HEK293 (cell line): Measurements from ENCODE around the gene SHMT2.

Experiments used
- CTCF ChIA-PET: fragments of 350-600 bp; formaldehyde crosslinking; extraction: SDS; loops from one replicate; lab custom pipeline; 2021; ENCODE audit warnings: antibody characterized with exemption; lab: Yijun Ruan, JAX
- POLR2A ChIA-PET: fragments of 300-600 bp; formaldehyde crosslinking; extraction: SDS; loops from one replicate; lab custom pipeline; 2020; ENCODE audit warnings: antibody characterized with exemption, inconsistent platforms; lab: Yijun Ruan, JAX
- H3K27ac ChIP-seq: fragments of 200-500 bp; sonication (Bioruptor generic); 2 replicates; pipeline ENCODE4 v1.5.1; 2014; ENCODE audit warnings: low read depth, low read length, control low read depth, inconsistent platforms; ENCODE audit errors: extremely low read depth
- H3K36me3 ChIP-seq, 2 experiments: fragments of 200-500 bp in 1 of 2; sonication (Bioruptor generic) in 1 of 2; 1 replicate in 1 of 2; 2 replicates in 1 of 2; pipeline ENCODE4 v1.5.1; 2014 to 2017; ENCODE audit warnings: inconsistent platforms in 2 of 2, low read length in 2 of 2; ENCODE audit not compliant: control insufficient read depth in 2 of 2, insufficient read depth in 1 of 2
- H3K4me1 ChIP-seq: fragments of 200-500 bp; sonication (Bioruptor generic); 2 replicates; pipeline ENCODE4 v1.5.1; 2014; ENCODE audit warnings: mild to moderate bottlenecking, low read length, inconsistent platforms; ENCODE audit not compliant: control insufficient read depth, insufficient read depth
- H3K4me3 ChIP-seq: 2 replicates; pipeline ENCODE4 v1.5.1; 2011; ENCODE audit warnings: low read depth, mild to moderate bottlenecking, control low read depth, low read length, moderate library complexity
- H3K9me3 ChIP-seq: fragments of 200-500 bp; sonication (Bioruptor generic); 2 replicates; pipeline ENCODE4 v1.5.1; 2014; ENCODE audit warnings: low read depth, low read length, inconsistent platforms; ENCODE audit not compliant: control insufficient read depth, insufficient read depth
- BCL11B ChIP-seq: fragments of 450-650 bp; formaldehyde crosslinking; IDR thresholded peaks from 2 replicates; pipeline ENCODE4 v1.5.1; 2016; ENCODE audit warnings: low read depth, missing biosample characterization, missing genetic modification characterization
- BCL6B ChIP-seq: fragments of 450-650 bp; formaldehyde crosslinking; IDR thresholded peaks from 2 replicates; pipeline ENCODE4 v1.5.1; 2017; ENCODE audit warnings: missing biosample characterization, missing genetic modification characterization
- GFI1B ChIP-seq: fragments of 450-650 bp; formaldehyde crosslinking; IDR thresholded peaks from 2 replicates; pipeline ENCODE4 v1.5.1; 2016; ENCODE audit warnings: missing biosample characterization, missing genetic modification characterization
- GLIS2 ChIP-seq: fragments of 450-650 bp; formaldehyde crosslinking; IDR thresholded peaks from 2 replicates; pipeline ENCODE4 v1.5.1; 2016; ENCODE audit warnings: missing biosample characterization, missing genetic modification characterization
- HOXC10 ChIP-seq: sonication (generic); formaldehyde crosslinking; IDR thresholded peaks from 2 replicates; pipeline ENCODE4 v1.8.1; 2023; ENCODE audit warnings: mild to moderate bottlenecking, missing genetic modification reagents
- HOXD13 ChIP-seq: sonication (generic); formaldehyde crosslinking; IDR thresholded peaks from 2 replicates; pipeline ENCODE4 v1.8.0; 2022; ENCODE audit warnings: missing genetic modification reagents, borderline replicate concordance
- KLF7 ChIP-seq: fragments of 450-650 bp; formaldehyde crosslinking; IDR thresholded peaks from 2 replicates; pipeline ENCODE4 v1.5.1; 2016; ENCODE audit warnings: missing biosample characterization, missing genetic modification characterization, borderline replicate concordance
- KLF8 ChIP-seq: fragments of 450-650 bp; formaldehyde crosslinking; IDR thresholded peaks from 2 replicates; pipeline ENCODE4 v1.5.1; 2016; ENCODE audit warnings: missing biosample characterization, missing genetic modification characterization
- KLF9 ChIP-seq: fragments of 450-650 bp; formaldehyde crosslinking; IDR thresholded peaks from 2 replicates; pipeline ENCODE4 v1.5.1; 2016; ENCODE audit warnings: missing biosample characterization, missing genetic modification characterization, low read depth
- PATZ1 ChIP-seq: fragments of 450-650 bp; formaldehyde crosslinking; IDR thresholded peaks from 2 replicates; pipeline ENCODE4 v1.5.1; 2016; ENCODE audit warnings: missing biosample characterization, missing genetic modification characterization
- RBAK ChIP-seq: fragments of 450-650 bp; formaldehyde crosslinking; IDR thresholded peaks from 2 replicates; pipeline ENCODE4 v1.5.1; 2016; ENCODE audit warnings: missing biosample characterization, missing genetic modification characterization
- ZBTB20 ChIP-seq: fragments of 450-650 bp; formaldehyde crosslinking; IDR thresholded peaks from 2 replicates; pipeline ENCODE4 v1.5.1; 2016; ENCODE audit warnings: missing biosample characterization, missing genetic modification characterization
- ZNF121 ChIP-seq: fragments of 450-650 bp; formaldehyde crosslinking; IDR thresholded peaks from 2 replicates; pipeline ENCODE4 v1.5.1; 2016; ENCODE audit warnings: missing biosample characterization, missing genetic modification characterization
- ZNF157 ChIP-seq: fragments of 450-650 bp; formaldehyde crosslinking; IDR thresholded peaks from 2 replicates; pipeline ENCODE4 v1.5.1; 2016; ENCODE audit warnings: missing biosample characterization, missing genetic modification characterization
- ZNF175 ChIP-seq: fragments of 450-650 bp; formaldehyde crosslinking; IDR thresholded peaks from 2 replicates; pipeline ENCODE4 v1.5.1; 2016; ENCODE audit warnings: missing biosample characterization, missing genetic modification characterization
- ZNF211 ChIP-seq: fragments of 450-650 bp; formaldehyde crosslinking; IDR thresholded peaks from 2 replicates; pipeline ENCODE4 v1.5.1; 2016; ENCODE audit warnings: low read depth, missing biosample characterization, missing genetic modification characterization
- ZNF24 ChIP-seq: fragments of 450-650 bp; formaldehyde crosslinking; IDR thresholded peaks from 2 replicates; pipeline ENCODE4 v1.5.1; 2016; ENCODE audit warnings: missing biosample characterization, missing genetic modification characterization
- ZNF335 ChIP-seq: fragments of 450-650 bp; formaldehyde crosslinking; conservative IDR thresholded peaks from 2 replicates; pipeline ENCODE4 v1.5.1; 2016; ENCODE audit warnings: missing biosample characterization, missing genetic modification characterization
- ZNF366 ChIP-seq: fragments of 450-650 bp; formaldehyde crosslinking; conservative IDR thresholded peaks from 2 replicates; pipeline ENCODE4 v1.5.1; 2016; ENCODE audit warnings: missing biosample characterization, missing genetic modification characterization
- ZNF404 ChIP-seq: fragments of 450-650 bp; formaldehyde crosslinking; IDR thresholded peaks from 2 replicates; pipeline ENCODE4 v1.5.1; 2017; ENCODE audit warnings: missing biosample characterization, missing genetic modification characterization
- ZNF513 ChIP-seq: fragments of 450-650 bp; IDR thresholded peaks from 2 replicates; pipeline ENCODE4 v1.5.1; 2018; ENCODE audit warnings: missing biosample characterization, missing genetic modification characterization
- ZNF629 ChIP-seq: fragments of 450-650 bp; formaldehyde crosslinking; IDR thresholded peaks from 2 replicates; pipeline ENCODE4 v1.5.1; 2017; ENCODE audit warnings: missing biosample characterization, missing genetic modification characterization
- ZNF670 ChIP-seq: fragments of 450-650 bp; formaldehyde crosslinking; IDR thresholded peaks from 2 replicates; pipeline ENCODE4 v1.5.1; 2016; ENCODE audit warnings: missing biosample characterization, missing genetic modification characterization, low read depth
- ZNF777 ChIP-seq: fragments of 450-650 bp; formaldehyde crosslinking; IDR thresholded peaks from 2 replicates; pipeline ENCODE4 v1.5.1; 2017; ENCODE audit warnings: missing biosample characterization, missing genetic modification characterization, borderline replicate concordance
- ZNF791 ChIP-seq: fragments of 450-650 bp; formaldehyde crosslinking; IDR thresholded peaks from 2 replicates; pipeline ENCODE4 v1.5.1; 2016; ENCODE audit warnings: missing biosample characterization, missing genetic modification characterization
- ZNF843 ChIP-seq: fragments of 450-650 bp; formaldehyde crosslinking; IDR thresholded peaks from 2 replicates; pipeline ENCODE4 v1.5.1; 2016; ENCODE audit warnings: missing biosample characterization, missing genetic modification characterization
- TF ChIP-seq, protein P1 (sequence below): fragments of 450-650 bp; formaldehyde crosslinking; optimal IDR thresholded peaks from 2 replicates; pipeline ENCODE3; 2016; ENCODE audit warnings: missing biosample characterization, mild to moderate bottlenecking, missing genetic modification characterization
- TF ChIP-seq, protein P2 (sequence below): fragments of 450-650 bp; formaldehyde crosslinking; IDR thresholded peaks from 2 replicates; pipeline ENCODE4 v1.5.1; 2016; ENCODE audit warnings: missing biosample characterization, missing genetic modification characterization

SHMT2 gene

DNA sequence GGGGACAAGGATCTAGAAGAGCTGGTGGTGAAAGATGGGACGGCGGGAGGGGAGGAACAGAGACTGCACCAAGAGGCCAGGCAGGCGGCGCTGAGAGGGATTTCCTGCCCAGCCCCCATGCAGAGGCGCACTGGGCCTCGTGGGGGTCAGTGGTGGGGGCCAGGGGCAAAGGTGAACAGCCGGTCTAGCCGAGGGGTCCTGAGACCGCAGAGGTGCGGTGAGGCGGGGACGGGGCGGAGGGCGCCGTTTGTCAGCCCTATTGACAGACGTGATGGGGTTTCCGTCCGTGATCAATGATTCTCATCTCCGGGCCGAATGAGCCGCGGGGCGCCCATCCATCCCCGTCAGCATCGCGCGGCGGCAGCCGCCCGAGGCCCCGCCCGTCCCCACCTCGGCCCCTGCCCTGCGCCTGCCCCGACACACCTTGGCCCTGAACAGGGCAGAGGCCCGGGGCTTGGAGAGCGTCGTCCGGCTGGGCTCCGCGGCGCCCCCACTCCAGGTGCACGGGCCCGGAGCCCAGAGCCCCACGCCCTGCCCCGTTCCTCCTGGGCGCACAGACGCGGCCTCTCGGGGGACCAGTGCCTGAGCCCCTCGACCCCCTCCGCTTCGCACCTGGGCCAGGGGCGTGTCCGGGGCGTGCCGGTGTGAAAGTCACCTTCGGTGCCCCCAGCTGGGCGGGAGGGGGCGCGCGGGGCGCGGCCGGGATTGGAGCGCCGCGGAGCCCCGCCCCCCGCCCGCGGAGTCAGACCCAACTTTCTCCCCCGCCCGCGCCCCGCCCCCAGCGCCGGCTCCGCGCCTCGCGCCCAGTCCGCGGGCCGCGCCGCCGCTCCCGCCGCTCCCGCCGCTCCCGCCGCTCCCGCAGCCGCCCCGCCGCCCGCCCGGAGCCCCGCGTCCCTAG lies 13.2 kb upstream of the SHMT2 start, which contains the start of gene NXPH4:
NXPH4 (plus strand) TSS at position 781 of the 898 bp plus-strand sequence. CDS start 176 bp downstream, outside the sequence.
- peaks cover 5% of the 10 kb centered on the region for H3K4me1 ChIP-seq
- ChIA-PET POLR2A (interaction anchor here (0.8 to 4.8 kb wide), 3 partner anchors 14 to 26 kb away, joined by 4 to 44 read pairs (median 14); partner anchors contain the start of gene SHMT2), CTCF (interaction anchor here (0.5 to 8.8 kb wide), 4 partner anchors 21 to 735 kb away, joined by 3 to 628 read pairs (median 39); partner anchors contain the start of genes INHBC, INHBE and SHMT2)
- peak within 1 kb of the TSS; percentile 74; the same call in 1 of the 2 replicates for H3K27ac ChIP-seq
- H3K4me3 ChIP-seq: peak within 1 kb of the TSS; percentile 61
- peaks cover 0 to 18% of the 10 kb centered on the region in 2 experiments; a peak in 1 of 3 replicates for H3K36me3 ChIP-seq
- no peaks in the 10 kb centered on the region for H3K9me3 ChIP-seq
- peak; percentile 93 for TF ChIP-seq GLIS2 (tag by site-specific recombination)
- no peak for TF ChIP-seq HOXC10
- TF ChIP-seq ZNF157 (tag by site-specific recombination): no peak
- peak; percentile 39; the same call in 1 of the 2 replicates for TF ChIP-seq KLF7 (tag by site-specific recombination)
- TF ChIP-seq BCL6B (tag by site-specific recombination): no peak
- peak; percentile 89 for TF ChIP-seq KLF9 (tag by site-specific recombination)
- TF ChIP-seq ZNF175 (tag by site-specific recombination): no peak
- TF ChIP-seq ZNF335: peak; percentile 40; the same call in 1 of the 2 replicates
- TF ChIP-seq ZNF629 (tag by site-specific recombination): 0 out of 2 replicates have a peak, but pooled peaks have one; percentile 9
- peak; percentile 94; the same call in 1 of the 2 replicates for TF ChIP-seq PATZ1 (tag by site-specific recombination)
- TF ChIP-seq, protein P1, sequence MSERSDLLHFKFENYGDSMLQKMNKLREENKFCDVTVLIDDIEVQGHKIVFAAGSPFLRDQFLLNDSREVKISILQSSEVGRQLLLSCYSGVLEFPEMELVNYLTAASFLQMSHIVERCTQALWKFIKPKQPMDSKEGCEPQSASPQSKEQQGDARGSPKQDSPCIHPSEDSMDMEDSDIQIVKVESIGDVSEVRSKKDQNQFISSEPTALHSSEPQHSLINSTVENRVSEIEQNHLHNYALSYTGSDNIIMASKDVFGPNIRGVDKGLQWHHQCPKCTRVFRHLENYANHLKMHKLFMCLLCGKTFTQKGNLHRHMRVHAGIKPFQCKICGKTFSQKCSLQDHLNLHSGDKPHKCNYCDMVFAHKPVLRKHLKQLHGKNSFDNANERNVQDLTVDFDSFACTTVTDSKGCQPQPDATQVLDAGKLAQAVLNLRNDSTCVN (tag by site-specific recombination): peak; percentile 59
- no peak for TF ChIP-seq ZNF670 (tag by site-specific recombination)
- TF ChIP-seq, protein P2, sequence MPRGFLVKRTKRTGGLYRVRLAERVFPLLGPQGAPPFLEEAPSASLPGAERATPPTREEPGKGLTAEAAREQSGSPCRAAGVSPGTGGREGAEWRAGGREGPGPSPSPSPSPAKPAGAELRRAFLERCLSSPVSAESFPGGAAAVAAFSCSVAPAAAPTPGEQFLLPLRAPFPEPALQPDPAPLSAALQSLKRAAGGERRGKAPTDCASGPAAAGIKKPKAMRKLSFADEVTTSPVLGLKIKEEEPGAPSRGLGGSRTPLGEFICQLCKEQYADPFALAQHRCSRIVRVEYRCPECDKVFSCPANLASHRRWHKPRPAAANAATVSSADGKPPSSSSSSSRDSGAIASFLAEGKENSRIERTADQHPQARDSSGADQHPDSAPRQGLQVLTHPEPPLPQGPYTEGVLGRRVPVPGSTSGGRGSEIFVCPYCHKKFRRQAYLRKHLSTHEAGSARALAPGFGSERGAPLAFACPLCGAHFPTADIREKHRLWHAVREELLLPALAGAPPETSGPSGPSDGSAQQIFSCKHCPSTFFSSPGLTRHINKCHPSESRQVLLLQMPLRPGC (tag by site-specific recombination): no peak
- TF ChIP-seq GFI1B (tag by site-specific recombination): 0 out of 2 replicates have a peak, but pooled peaks have one; percentile 33
- no peak for TF ChIP-seq ZNF211 (tag by site-specific recombination)
- TF ChIP-seq ZBTB20 (tag by site-specific recombination): peak; percentile 41; the same call in 1 of the 2 replicates
- peak; percentile 61; the same call in 1 of the 2 replicates for TF ChIP-seq ZNF777 (tag by site-specific recombination)
- TF ChIP-seq ZNF404 (tag by site-specific recombination): no peak
- no peak for TF ChIP-seq ZNF121 (tag by site-specific recombination)
- no peak for TF ChIP-seq ZNF791 (tag by site-specific recombination)
- TF ChIP-seq ZNF843 (tag by site-specific recombination): no peak
- TF ChIP-seq RBAK: no peak
- no peak for TF ChIP-seq HOXD13
- TF ChIP-seq ZNF513 (tag by site-specific recombination): no peak
- TF ChIP-seq ZNF24 (tag by site-specific recombination): 0 out of 2 replicates have a peak, but pooled peaks have one; percentile 37
- TF ChIP-seq KLF8 (tag by site-specific recombination): peak; percentile 62; the same call in 1 of the 2 replicates
- peak; percentile 38; the same call in 1 of the 2 replicates for TF ChIP-seq ZNF366 (tag by site-specific recombination)
- peak; percentile 86 for TF ChIP-seq BCL11B (tag by site-specific recombination)
